ENCODE data around the gene HERC4. TPM values are rescaled to one million over a fixed set of nuclear protein-coding genes. Genes with fewer than 3 reads are reported as not detected.

The HERC4 gene
- polyA plus RNA-seq, 1 experiment = 23.4 TPM

GRCh38 chr10:67921065-67921464 lies 154.0 kb downstream of the HERC4 start:
- DNase-seq (ENCODE audit: low read depth) = no peak
- Histone ChIP-seq H3K36me3 (ENCODE audit: control insufficient read depth, insufficient read depth, low read length) (peaks cover 2% of the 10 kb centered on the region), H3K4me3 (ENCODE audit: low read depth, low read length) (no peak overlapping the region), H3K27me3 (ENCODE audit: control insufficient read depth, insufficient read depth, low read length) (no peaks in the 10 kb centered on the region)
- ChIA-PET CTCF (interaction anchor here (0.9 kb wide), 1 partner anchor 66 kb away, joined by 3 read pairs; no protein-coding TSS in a partner anchor), POLR2A (no interaction called here)
- no peak for TF ChIP-seq CTCF (IDR thresholded peaks at IDR 0.05; ENCODE audit: insufficient read depth, low read depth, low read length)

GRCh38 chr10:67917679-67918078 lies 157.4 kb downstream of the HERC4 start:
- TF ChIP-seq CTCF (IDR thresholded peaks at IDR 0.05; ENCODE audit: insufficient read depth, low read depth, low read length) = no peak
- Histone ChIP-seq H3K27me3 (ENCODE audit: control insufficient read depth, insufficient read depth, low read length) (no peaks in the 10 kb centered on the region), H3K4me3 (ENCODE audit: low read depth, low read length) (no peak overlapping the region), H3K36me3 (ENCODE audit: control insufficient read depth, insufficient read depth, low read length) (peaks cover 4% of the 10 kb centered on the region)
- POLR2A ChIA-PET = no interaction called here
- DNase-seq (ENCODE audit: low read depth) = no peak
- CTCF ChIA-PET = interaction anchor here (1.3 kb wide), 1 partner anchor 62 kb away, joined by 3 read pairs; no protein-coding TSS in a partner anchor

GRCh38 chr10:67917169-67917568 lies 157.9 kb downstream of the HERC4 start:
- Histone ChIP-seq H3K27me3 (ENCODE audit: control insufficient read depth, insufficient read depth, low read length) (no peaks in the 10 kb centered on the region), H3K36me3 (ENCODE audit: control insufficient read depth, insufficient read depth, low read length) (peaks cover 4% of the 10 kb centered on the region), H3K4me3 (ENCODE audit: low read depth, low read length) (no peak overlapping the region)
- DNase-seq (ENCODE audit: low read depth) = no peak
- ChIA-PET CTCF (interaction anchor here (1.3 kb wide), 1 partner anchor 62 kb away, joined by 3 read pairs; no protein-coding TSS in a partner anchor), POLR2A (no interaction called here)
- no peak for TF ChIP-seq CTCF (IDR thresholded peaks at IDR 0.05; ENCODE audit: insufficient read depth, low read depth, low read length)

GRCh38 chr10:67914777-67915340 lies 160.2 kb downstream of the HERC4 start:
- Histone ChIP-seq H3K4me3 (ENCODE audit: low read depth, low read length) (no peak overlapping the region), H3K36me3 (ENCODE audit: control insufficient read depth, insufficient read depth, low read length) (peaks cover 7% of the 10 kb centered on the region), H3K27me3 (ENCODE audit: control insufficient read depth, insufficient read depth, low read length) (no peaks in the 10 kb centered on the region)
- CTCF ChIA-PET = interaction anchor here (1.0 kb wide), 1 partner anchor 60 kb away, joined by 3 read pairs; no protein-coding TSS in a partner anchor
- no peak for DNase-seq (ENCODE audit: low read depth)
- POLR2A ChIA-PET = no interaction called here
- TF ChIP-seq CTCF (IDR thresholded peaks at IDR 0.05; ENCODE audit: insufficient read depth, low read depth, low read length) = no peak

- H3K27me3 ChIP-seq (ENCODE audit: control insufficient read depth, insufficient read depth, low read length) = no peaks in the 10 kb centered on the region
- POLR2A ChIA-PET = interaction anchor here (0.6 kb wide), 1 partner anchor 76 kb away, joined by 16 read pairs; no protein-coding TSS in a partner anchor
- H3K36me3 ChIP-seq (ENCODE audit: control insufficient read depth, insufficient read depth, low read length) = peaks cover 9% of the 10 kb centered on the region
- TF ChIP-seq CTCF (IDR thresholded peaks at IDR 0.05; ENCODE audit: insufficient read depth, low read depth, low read length) = no peak
- no peak overlapping the region for H3K4me3 ChIP-seq (ENCODE audit: low read depth, low read length)
- CTCF ChIA-PET = interaction anchor here (1.3 kb wide), 1 partner anchor 11 kb away, joined by 3 read pairs; no protein-coding TSS in a partner anchor
- DNase-seq (ENCODE audit: low read depth) = no peak
These were observed 162.6 kb downstream of the HERC4 start for GRCh38 chr10:67912331-67912946.

Data from BJ (cell line).